SK-N-SH (cell line): ENCODE measurements around the gene SMOC1. TPM values are rescaled to one million over a fixed set of nuclear protein-coding genes. Genes with fewer than 3 reads are reported as not detected.

Source experiments
- CTCF ChIA-PET: fragments of 300-600, 350-600 bp; formaldehyde crosslinking; extraction: SDS; loops from one replicate; lab custom pipeline; 2021; lab: Yijun Ruan, JAX
- POLR2A ChIA-PET: fragments of 350-600 bp; sonication (Branson Sonifier 250); formaldehyde crosslinking; extraction: SDS; loops from one replicate; lab custom pipeline; 2020; ENCODE audit warnings: antibody characterized with exemption, inconsistent platforms; lab: Yijun Ruan, JAX
- DNase-seq: peaks from one replicate; pipeline ENCODE4 v3.0.0; 2012
- H2AFZ ChIP-seq: fragments of 200-600 bp; sonication (generic); 2 replicates; pipeline ENCODE4 v1.8.1; 2016; ENCODE audit warnings: antibody characterized with exemption, mild to moderate bottlenecking, low read depth
- H3F3A ChIP-seq: fragments of 200-600 bp; sonication (generic); replicated peaks from 2 replicates; pipeline ENCODE3; 2016; ENCODE audit warnings: antibody characterized with exemption, mild to moderate bottlenecking; ENCODE audit not compliant: insufficient read depth
- H3K27ac ChIP-seq, 2 experiments: fragments of 200-500 bp in 1 of 2; fragments of 200-600 bp in 1 of 2; sonication (Bioruptor generic) in 1 of 2; sonication (generic), shearing (Covaris generic) in 1 of 2; 2 replicates each; pipeline versions ENCODE4 v1.5.1 to v1.6.1; 2014 to 2016; ENCODE audit warnings: low read depth in 2 of 2, inconsistent platforms in 1 of 2, low read length in 1 of 2, mild to moderate bottlenecking in 1 of 2, mixed read lengths in 1 of 2
- H3K27me3 ChIP-seq: fragments of 200-600 bp; sonication (generic), shearing (Covaris generic); 2 replicates; pipeline ENCODE4 v1.6.1; 2016; ENCODE audit warnings: mixed run types; ENCODE audit not compliant: insufficient read depth
- H3K36me3 ChIP-seq, 2 experiments: fragments of 200-500 bp in 1 of 2; fragments of 200-600 bp in 1 of 2; sonication (Bioruptor generic) in 1 of 2; sonication (generic) in 1 of 2; replicated peaks in 1 of 2; 2 replicates each; pipeline versions ENCODE3 to v1.5.1; 2014 to 2016; ENCODE audit warnings: low read length in 1 of 2, mild to moderate bottlenecking in 1 of 2; ENCODE audit not compliant: insufficient read depth in 2 of 2, control insufficient read depth in 1 of 2
- H3K4me1 ChIP-seq, 2 experiments: fragments of 200-500 bp in 1 of 2; fragments of 200-600 bp in 1 of 2; sonication (Bioruptor generic) in 1 of 2; sonication (generic), shearing (Covaris generic) in 1 of 2; 2 replicates each; pipeline versions ENCODE4 v1.5.1 to v1.6.1; 2014 to 2016; ENCODE audit warnings: low read depth in 1 of 2, low read length in 1 of 2, mixed run types in 1 of 2; ENCODE audit not compliant: insufficient read depth in 2 of 2, control insufficient read depth in 1 of 2
- H3K4me2 ChIP-seq: fragments of 200-600 bp; sonication (generic), shearing (Covaris generic); 2 replicates; pipeline ENCODE4 v1.6.1; 2017; ENCODE audit warnings: mixed run types
- H3K4me3 ChIP-seq, 2 experiments: fragments of 200-500 bp in 1 of 2; fragments of 200-600 bp in 1 of 2; sonication (Bioruptor generic) in 1 of 2; sonication (generic), shearing (Covaris generic) in 1 of 2; 2 replicates each; pipeline versions ENCODE4 v1.5.1 to v1.8.1; 2014 to 2016; ENCODE audit warnings: low read depth in 2 of 2, inconsistent platforms in 1 of 2, low read length in 1 of 2, mild to moderate bottlenecking in 1 of 2, mixed read lengths in 1 of 2, moderate library complexity in 1 of 2
- H3K79me2 ChIP-seq: fragments of 200-600 bp; sonication (generic); 2 replicates; pipeline ENCODE4 v1.8.1; 2017; ENCODE audit warnings: mild to moderate bottlenecking; ENCODE audit not compliant: insufficient read depth
- H3K9ac ChIP-seq: fragments of 200-600 bp; sonication (generic); 2 replicates; pipeline ENCODE4 v1.6.1; 2017; ENCODE audit warnings: mixed run types
- H3K9me2 ChIP-seq: fragments of 200-600 bp; sonication (generic); 2 replicates; pipeline ENCODE4 v1.6.1; 2017; ENCODE audit warnings: mixed run types
- H3K9me3 ChIP-seq: fragments of 200-600 bp; sonication (generic); 2 replicates; pipeline ENCODE4 v1.6.1; 2017; ENCODE audit warnings: mixed run types, mild to moderate bottlenecking, moderate library complexity
- H4K20me1 ChIP-seq: fragments of 200-600 bp; sonication (generic); 2 replicates; pipeline ENCODE4 v1.6.1; 2017; ENCODE audit warnings: mild to moderate bottlenecking, mixed run types; ENCODE audit not compliant: insufficient read depth
- CTCF ChIP-seq: fragments of 200-600 bp; sonication (generic); IDR thresholded peaks from 2 replicates; pipeline ENCODE4 v1.6.1; 2017; ENCODE audit warnings: antibody characterized with exemption, mild to moderate bottlenecking, moderate library complexity
- FOSL2 ChIP-seq: IDR thresholded peaks from 2 replicates; pipeline ENCODE4 v1.4.0; 2012; ENCODE audit warnings: low read depth, mild to moderate bottlenecking, moderate library complexity, borderline replicate concordance
- FOXJ3 ChIP-seq: sonication (generic); formaldehyde crosslinking; IDR thresholded peaks from 2 replicates; pipeline ENCODE4 v1.5.1; 2020; ENCODE audit warnings: mild to moderate bottlenecking, missing genetic modification reagents
- FOXM1 ChIP-seq: IDR thresholded peaks from 2 replicates; pipeline ENCODE4 v1.4.0; 2012; ENCODE audit warnings: low read depth, mild to moderate bottlenecking
- MAX ChIP-seq: IDR thresholded peaks from 2 replicates; pipeline ENCODE4 v1.4.0; 2012; ENCODE audit warnings: low read depth
- NFIC ChIP-seq: IDR thresholded peaks from 2 replicates; pipeline ENCODE4 v1.4.0; 2012; ENCODE audit warnings: borderline replicate concordance
- NRF1 ChIP-seq: IDR thresholded peaks from 2 replicates; pipeline ENCODE4 v1.6.1; 2012; ENCODE audit warnings: low read depth, mild to moderate bottlenecking, low read length
- PBX3 ChIP-seq: IDR thresholded peaks from 2 replicates; pipeline ENCODE4; 2012
- RFX5 ChIP-seq: IDR thresholded peaks from 2 replicates; pipeline ENCODE4 v1.6.1; 2012; ENCODE audit warnings: mild to moderate bottlenecking, improper control_type of control experiment, low read length
- RXRA ChIP-seq: IDR thresholded peaks from 2 replicates; pipeline ENCODE4 v1.4.0; 2012; ENCODE audit warnings: low read depth, mild to moderate bottlenecking, borderline replicate concordance
- USF2 ChIP-seq: fragments of 150-350 bp; IDR thresholded peaks from 2 replicates; pipeline ENCODE4 v1.6.1; 2017; ENCODE audit warnings: antibody characterized with exemption, low read length, low read depth, borderline replicate concordance
- YY1 ChIP-seq: IDR thresholded peaks from 2 replicates; pipeline ENCODE4 v1.4.0; 2012; ENCODE audit warnings: low read depth, mild to moderate bottlenecking
- ZBTB33 ChIP-seq: IDR thresholded peaks from 2 replicates; pipeline ENCODE4 v1.4.0; 2012; ENCODE audit warnings: low read depth, borderline replicate concordance
- WGBS: methylation state at CpG from one replicate; pipeline ENCODE4 v1.1.6; 2017; ENCODE audit warnings: low lambda C conversion rate; 5-methylcytosine and 5-hydroxymethylcytosine counted together
- polyA plus RNA-seq, 3 experiments: library from polyadenylated mRNA; depleted of rRNA; stranded (reverse); fragments of >200 nt; gene quantifications; 2 replicates each; pipeline ENCODE4 v1.2.3, GENCODE V29; 2012

The SMOC1 gene
- polyA plus RNA-seq, 1 of the 3 experiments (the other 2 are of a cell fraction), result not detected

GRCh38 chr14:69854598-69854997 lies 24.6 kb upstream of the SMOC1 start:
- H3K79me2 ChIP-seq, result no peaks in the 10 kb centered on the region
- H3K9me3 ChIP-seq, result no peaks in the 10 kb centered on the region
- no peaks in the 10 kb centered on the region; a peak in 1 of 4 replicates for H3K4me1 ChIP-seq
- H3F3A ChIP-seq, result no peaks in the 10 kb centered on the region
- H3K9me2 ChIP-seq, result no peaks in the 10 kb centered on the region
- no peak overlapping the region for H3K9ac ChIP-seq
- DNase-seq, result no peak
- H2AFZ ChIP-seq, result no peak overlapping the region
- WGBS, result 11% methylated on average over 2 of the region's 2 CpGs
- no peak overlapping the region for H3K4me2 ChIP-seq
- ChIA-PET POLR2A (no interaction called here), CTCF (interaction anchor here (0.7 kb wide), 1 partner anchor 22 kb away, joined by 3 read pairs; no protein-coding TSS in a partner anchor)
- H3K27me3 ChIP-seq, result no peaks in the 10 kb centered on the region
- no peaks in the 10 kb centered on the region for H3K36me3 ChIP-seq
- H3K4me3 ChIP-seq, result no peak overlapping the region
- no peaks in the 10 kb centered on the region for H4K20me1 ChIP-seq
- TF ChIP-seq FOXM1 (no peak), ZBTB33 (no peak), CTCF (no peak), YY1 (no peak), NRF1 (no peak), MAX (no peak), PBX3 (no peak), NFIC (no peak), USF2 (no peak)
- no peak overlapping the region for H3K27ac ChIP-seq

- Histone ChIP-seq H3K27ac (no peak overlapping the region), H3K9ac (no peak overlapping the region), H3F3A (no peaks in the 10 kb centered on the region), H4K20me1 (no peaks in the 10 kb centered on the region), H3K4me2 (no peak overlapping the region), H2AFZ (no peak overlapping the region), H3K4me1 (no peaks in the 10 kb centered on the region; a peak in 1 of 4 replicates), H3K9me3 (no peaks in the 10 kb centered on the region), H3K36me3 (no peaks in the 10 kb centered on the region), H3K27me3 (no peaks in the 10 kb centered on the region), H3K4me3 (no peak overlapping the region), H3K79me2 (no peaks in the 10 kb centered on the region), H3K9me2 (no peaks in the 10 kb centered on the region)
- 29% methylated on average over 8 of the region's 8 CpGs for WGBS
- ChIA-PET CTCF (interaction anchor here (0.8 to 1.0 kb wide), 2 partner anchors 22 to 173 kb away, joined by 4 to 5 read pairs; no protein-coding TSS in a partner anchor), POLR2A (no interaction called here)
- DNase-seq, result no peak
- no peak for TF ChIP-seq CTCF
- no peak for TF ChIP-seq PBX3
- TF ChIP-seq ZBTB33, result no peak
- no peak for TF ChIP-seq RFX5
- no peak for TF ChIP-seq FOSL2
- TF ChIP-seq FOXJ3 (CRISPR knock-in tag), result no peak
- TF ChIP-seq RXRA, result no peak
These were observed 23.9 kb upstream of the SMOC1 start for GRCh38 chr14:69855180-69855832.
